ENCODE measurements around the gene ARSG.

Gene ARSG

DNA sequence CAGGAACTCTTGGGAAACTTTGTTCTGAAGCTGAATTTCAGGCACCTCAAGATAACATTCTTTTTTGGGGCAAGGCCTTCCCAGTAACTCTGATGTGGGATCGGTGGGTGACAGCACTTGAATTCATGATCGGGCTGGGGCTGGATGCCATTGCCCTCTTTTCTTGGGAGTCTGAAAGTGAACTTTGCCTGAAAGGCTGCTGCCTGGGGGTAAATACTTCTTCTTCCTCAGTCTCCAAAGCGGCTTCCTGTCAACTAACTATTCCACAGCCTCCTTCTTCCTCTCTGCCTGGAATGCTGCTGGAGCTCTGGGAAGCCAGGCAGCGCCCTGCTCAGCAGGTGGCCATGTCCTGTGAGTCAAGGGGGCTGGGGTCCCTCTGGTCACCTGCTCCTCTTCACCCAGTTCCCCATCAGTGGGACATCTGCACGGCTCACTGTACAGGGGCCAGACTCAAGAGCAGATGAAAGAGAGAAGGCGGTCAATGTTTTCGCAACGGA lies 86.5 kb downstream of the ARSG start:
- TF ChIP-seq, protein P1, sequence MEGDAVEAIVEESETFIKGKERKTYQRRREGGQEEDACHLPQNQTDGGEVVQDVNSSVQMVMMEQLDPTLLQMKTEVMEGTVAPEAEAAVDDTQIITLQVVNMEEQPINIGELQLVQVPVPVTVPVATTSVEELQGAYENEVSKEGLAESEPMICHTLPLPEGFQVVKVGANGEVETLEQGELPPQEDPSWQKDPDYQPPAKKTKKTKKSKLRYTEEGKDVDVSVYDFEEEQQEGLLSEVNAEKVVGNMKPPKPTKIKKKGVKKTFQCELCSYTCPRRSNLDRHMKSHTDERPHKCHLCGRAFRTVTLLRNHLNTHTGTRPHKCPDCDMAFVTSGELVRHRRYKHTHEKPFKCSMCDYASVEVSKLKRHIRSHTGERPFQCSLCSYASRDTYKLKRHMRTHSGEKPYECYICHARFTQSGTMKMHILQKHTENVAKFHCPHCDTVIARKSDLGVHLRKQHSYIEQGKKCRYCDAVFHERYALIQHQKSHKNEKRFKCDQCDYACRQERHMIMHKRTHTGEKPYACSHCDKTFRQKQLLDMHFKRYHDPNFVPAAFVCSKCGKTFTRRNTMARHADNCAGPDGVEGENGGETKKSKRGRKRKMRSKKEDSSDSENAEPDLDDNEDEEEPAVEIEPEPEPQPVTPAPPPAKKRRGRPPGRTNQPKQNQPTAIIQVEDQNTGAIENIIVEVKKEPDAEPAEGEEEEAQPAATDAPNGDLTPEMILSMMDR (IDR thresholded peaks at IDR 0.05): no peak
- Mint-ChIP-seq H3K36me3 (ENCODE audit: low read depth) (no peaks in the 10 kb centered on the region), H3K9me3 (peaks cover 5% of the 10 kb centered on the region), H3K27me3 (ENCODE audit: low read depth, poor library complexity) (peaks cover 4% of the 10 kb centered on the region), H3K4me1 (peaks cover 47% of the 10 kb centered on the region), H3K4me3 (peak overlapping the region; percentile 13), H3K27ac (peak overlapping the region; percentile 94)
- DNase-seq: no peak

DNA sequence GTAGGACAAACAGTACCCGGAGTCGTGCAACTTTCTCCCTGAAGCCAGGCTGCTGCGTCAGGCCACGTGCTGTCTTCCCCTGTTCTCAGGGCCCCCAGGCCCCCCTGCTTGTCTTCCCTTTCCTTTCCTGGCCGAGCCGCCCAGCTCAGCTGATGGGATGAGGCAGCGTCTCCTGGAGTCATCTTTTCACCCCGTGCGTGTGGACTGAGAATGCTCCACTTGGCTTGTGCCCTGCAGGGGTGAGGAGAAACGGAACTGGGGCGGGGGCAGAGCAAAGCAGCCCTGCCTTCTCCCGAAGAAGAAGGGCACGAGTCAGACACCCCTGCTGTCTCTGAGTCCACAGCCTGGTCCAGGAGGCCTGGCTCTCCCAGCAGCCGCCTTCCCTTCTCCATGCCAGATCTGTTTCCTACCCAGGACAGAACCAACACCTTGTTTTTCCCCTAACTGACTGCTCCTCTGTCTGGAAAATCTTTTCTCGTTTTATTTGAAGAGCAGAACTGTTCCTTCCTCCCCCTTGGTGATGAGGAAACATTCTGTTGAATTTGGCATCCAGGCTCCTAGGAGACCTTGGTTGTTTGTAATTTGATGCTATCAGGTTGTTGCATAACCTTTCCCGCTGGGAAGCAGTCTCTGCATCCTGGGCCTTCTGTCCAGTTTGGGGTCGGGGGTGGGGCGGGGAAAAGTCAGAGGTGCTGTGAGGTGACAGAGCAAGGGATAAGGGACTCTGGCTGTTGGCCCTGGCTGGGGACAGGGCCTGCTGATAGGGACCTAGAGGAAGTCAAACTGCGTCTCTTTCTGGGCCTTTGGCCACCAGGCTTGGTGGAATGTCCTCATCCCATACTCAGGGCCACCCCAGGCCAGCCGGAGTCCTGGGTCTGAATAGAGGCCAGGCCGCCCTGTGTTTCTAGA lies 87.2 kb downstream of the ARSG start:
- TF ChIP-seq, protein P1 (IDR thresholded peaks at IDR 0.05): no peak
- peaks cover 4% of the 10 kb centered on the region for H3K27me3 Mint-ChIP-seq (ENCODE audit: low read depth, poor library complexity)
- peak; percentile 28 for DNase-seq
- H3K9me3 Mint-ChIP-seq: peaks cover 3% of the 10 kb centered on the region
- H3K4me3 Mint-ChIP-seq: peak overlapping the region; percentile 70
- H3K4me1 Mint-ChIP-seq: peaks cover 52% of the 10 kb centered on the region
- peak overlapping the region; percentile 94 for H3K27ac Mint-ChIP-seq
- H3K36me3 Mint-ChIP-seq (ENCODE audit: low read depth): no peaks in the 10 kb centered on the region

- Mint-ChIP-seq H3K4me3 (no peak overlapping the region), H3K27ac (no peak overlapping the region), H3K9me3 (no peaks in the 10 kb centered on the region), H3K4me1 (peaks cover 58% of the 10 kb centered on the region), H3K36me3 (ENCODE audit: low read depth) (no peaks in the 10 kb centered on the region), H3K27me3 (ENCODE audit: low read depth, poor library complexity) (peaks cover 4% of the 10 kb centered on the region)
- no peak for DNase-seq
- TF ChIP-seq, protein P1 (IDR thresholded peaks at IDR 0.05): no peak
Observed at GRCh38 chr17:68379177-68379510, 87.8 kb downstream of the ARSG start.

- H3K4me1 Mint-ChIP-seq: peaks cover 61% of the 10 kb centered on the region
- TF ChIP-seq, protein P1 (IDR thresholded peaks at IDR 0.05): no peak
- no peak overlapping the region for H3K27ac Mint-ChIP-seq
- no peaks in the 10 kb centered on the region for H3K36me3 Mint-ChIP-seq (ENCODE audit: low read depth)
- no peak overlapping the region for H3K4me3 Mint-ChIP-seq
- no peak for DNase-seq
- H3K27me3 Mint-ChIP-seq (ENCODE audit: low read depth, poor library complexity): peaks cover 4% of the 10 kb centered on the region
- no peaks in the 10 kb centered on the region for H3K9me3 Mint-ChIP-seq
Observed at GRCh38 chr17:68379692-68380677, 88.7 kb downstream of the ARSG start.

DNA sequence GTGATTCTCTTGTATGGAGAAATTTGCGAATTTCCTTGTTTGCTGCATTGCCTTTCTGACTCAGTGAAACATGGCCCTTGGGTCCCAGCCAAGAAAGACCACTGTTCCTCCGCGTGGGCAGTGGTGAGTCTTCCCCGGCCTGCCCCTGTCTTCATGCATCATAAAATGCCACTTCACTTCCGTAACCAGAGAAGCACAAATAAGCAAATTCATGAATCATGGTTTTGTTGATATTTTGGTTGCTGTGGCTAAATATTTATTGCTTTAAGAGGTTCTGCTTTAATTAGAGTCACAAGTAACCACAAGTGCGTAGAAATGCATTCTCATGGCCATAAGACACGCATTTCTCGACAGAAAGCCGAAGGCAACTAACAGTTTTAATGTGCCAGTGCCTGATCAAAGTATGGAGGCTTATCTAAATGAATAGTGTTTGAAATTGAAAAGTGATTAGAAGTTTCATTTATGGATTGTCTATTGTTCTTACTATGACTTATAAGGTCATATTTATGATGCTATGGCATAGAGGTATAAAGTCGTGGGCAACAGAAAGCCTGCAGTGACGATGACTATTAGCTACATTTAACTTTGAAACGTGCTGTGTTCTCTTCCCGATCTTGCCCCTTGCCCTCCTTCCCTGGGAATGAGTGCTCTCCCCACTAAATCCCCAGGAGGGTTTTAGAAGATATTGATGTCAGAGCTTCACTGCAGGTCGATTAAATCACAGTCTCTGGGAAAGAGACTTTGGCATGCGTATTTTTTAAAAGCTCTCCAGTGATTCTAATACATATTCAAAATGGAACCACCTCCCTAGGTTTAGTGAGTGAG lies 90.0 kb downstream of the ARSG start:
- TF ChIP-seq, protein P1 (IDR thresholded peaks at IDR 0.05): no peak
- Mint-ChIP-seq H3K27ac (peak overlapping the region; percentile 57), H3K36me3 (ENCODE audit: low read depth) (no peaks in the 10 kb centered on the region), H3K9me3 (no peaks in the 10 kb centered on the region), H3K27me3 (ENCODE audit: low read depth, poor library complexity) (peaks cover 4% of the 10 kb centered on the region), H3K4me3 (no peak overlapping the region), H3K4me1 (peaks cover 61% of the 10 kb centered on the region)
- no peak for DNase-seq

All from nephron progenitor cell (in vitro differentiated cells).